GM18526 (cell line): Measurements from ENCODE around the gene LUZP2.

Experiments used
- POLR2A ChIP-seq: IDR thresholded peaks from 3 replicates; pipeline ENCODE4 v1.6.1; 2011; ENCODE audit not compliant: insufficient read length; ENCODE audit errors: extremely low read depth

LUZP2 gene

DNA sequence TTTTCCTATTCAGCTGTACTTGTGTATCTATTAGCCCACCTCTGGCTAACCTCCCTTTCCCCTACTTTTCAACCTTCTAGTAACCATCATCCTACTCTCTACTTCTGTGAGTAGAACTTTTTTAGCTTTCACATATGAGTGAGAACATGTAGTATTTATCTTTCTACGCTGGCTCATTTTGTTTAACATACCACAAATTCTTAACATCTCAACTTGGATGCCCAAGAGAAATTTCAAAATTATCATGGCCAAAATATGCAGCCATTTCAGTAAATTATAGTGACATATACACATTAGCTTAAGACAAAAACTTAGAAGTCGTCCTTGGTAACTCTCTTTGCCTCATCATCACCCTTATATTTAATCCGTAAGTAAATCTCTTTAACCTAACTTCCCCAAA lies 34.7 kb downstream of the LUZP2 start:
- no peak for TF ChIP-seq POLR2A

DNA sequence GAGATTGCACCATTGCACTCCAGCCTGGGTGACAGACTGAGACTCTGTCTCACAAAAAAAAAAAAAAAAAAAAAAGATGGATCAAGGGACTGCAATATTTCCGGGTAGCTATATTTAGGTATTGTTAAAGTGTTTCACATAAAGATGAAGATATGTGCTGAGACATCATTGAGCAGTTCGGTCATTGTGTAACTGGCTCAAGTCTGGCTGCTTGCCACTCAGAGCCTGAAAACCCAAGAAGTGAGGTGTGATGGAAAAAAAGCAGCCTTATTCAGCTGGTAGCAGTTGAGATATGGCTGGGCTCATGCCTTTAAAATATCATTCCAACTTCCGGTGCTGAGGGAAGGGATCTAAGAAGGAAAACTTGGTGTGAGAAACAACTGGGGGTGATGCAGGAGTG lies 46.9 kb downstream of the LUZP2 start:
- no peak for TF ChIP-seq POLR2A

DNA sequence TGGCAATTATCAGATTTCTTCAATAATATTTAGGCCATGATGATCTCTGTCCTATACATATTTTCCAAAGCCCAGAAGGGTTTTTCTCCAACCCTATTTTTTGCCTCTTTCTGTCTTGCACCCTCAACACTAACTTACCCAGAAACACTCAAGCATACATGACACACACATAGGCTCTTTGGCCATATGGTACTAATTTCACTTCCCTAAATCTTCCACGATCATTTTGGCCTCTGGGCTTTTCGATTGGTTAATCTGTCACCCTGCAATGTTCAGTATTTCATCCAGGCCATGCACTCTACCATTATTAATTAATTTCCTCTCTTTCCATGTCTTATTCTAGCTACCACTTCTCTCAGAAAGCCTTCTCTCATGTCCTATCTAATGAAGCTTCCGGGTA lies 59.8 kb downstream of the LUZP2 start:
- TF ChIP-seq POLR2A, result no peak

DNA sequence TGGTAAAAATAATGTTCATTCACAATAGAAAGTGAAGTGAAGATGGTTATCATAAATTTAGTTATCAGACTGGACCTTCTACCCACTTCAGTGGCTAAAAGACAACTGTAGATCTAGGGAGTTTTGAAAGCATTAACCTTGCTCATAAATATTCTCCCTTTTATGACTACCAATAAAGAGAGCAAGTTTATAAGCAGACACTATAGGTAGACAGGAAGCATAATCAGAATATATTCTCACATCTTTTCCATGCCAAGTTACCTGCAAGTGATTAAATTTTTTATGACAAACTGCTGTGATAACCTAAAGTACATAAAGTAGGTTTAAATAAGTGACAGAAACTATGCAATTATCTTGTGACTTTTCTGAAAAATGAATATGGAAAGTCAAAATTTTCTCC lies 62.5 kb downstream of the LUZP2 start:
- no peak for TF ChIP-seq POLR2A

- TF ChIP-seq POLR2A, result no peak
Observed at GRCh38 chr11:24560324-24560723, 63.5 kb downstream of the LUZP2 start.

DNA sequence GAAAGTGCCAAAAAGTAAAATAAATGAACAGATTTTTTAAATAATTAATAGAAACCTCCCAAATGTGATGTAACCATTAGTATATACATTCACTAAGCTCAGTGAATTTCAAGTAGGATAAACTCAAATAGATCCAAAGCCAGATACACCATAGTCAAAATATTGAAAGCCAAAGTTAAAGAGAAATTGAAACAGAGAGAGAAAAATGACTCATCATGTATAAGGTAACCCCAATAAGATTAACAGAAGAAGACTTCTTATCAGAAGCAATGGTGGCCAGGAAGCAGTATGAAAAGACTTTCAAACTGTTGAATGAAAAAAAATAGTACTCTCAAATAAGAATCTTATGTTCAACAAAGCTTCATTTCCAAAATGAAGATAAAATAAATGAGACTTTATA lies 70.5 kb downstream of the LUZP2 start:
- no peak for TF ChIP-seq POLR2A

GRCh38 chr11:24572376-24572775 lies 75.5 kb downstream of the LUZP2 start:
- TF ChIP-seq POLR2A, result no peak

GRCh38 chr11:24574461-24574860 lies 77.6 kb downstream of the LUZP2 start:
- TF ChIP-seq POLR2A, result no peak

GRCh38 chr11:24575392-24575791 lies 78.5 kb downstream of the LUZP2 start:
- TF ChIP-seq POLR2A, result no peak

GRCh38 chr11:24585192-24585591 lies 88.3 kb downstream of the LUZP2 start:
- TF ChIP-seq POLR2A, result no peak

DNA sequence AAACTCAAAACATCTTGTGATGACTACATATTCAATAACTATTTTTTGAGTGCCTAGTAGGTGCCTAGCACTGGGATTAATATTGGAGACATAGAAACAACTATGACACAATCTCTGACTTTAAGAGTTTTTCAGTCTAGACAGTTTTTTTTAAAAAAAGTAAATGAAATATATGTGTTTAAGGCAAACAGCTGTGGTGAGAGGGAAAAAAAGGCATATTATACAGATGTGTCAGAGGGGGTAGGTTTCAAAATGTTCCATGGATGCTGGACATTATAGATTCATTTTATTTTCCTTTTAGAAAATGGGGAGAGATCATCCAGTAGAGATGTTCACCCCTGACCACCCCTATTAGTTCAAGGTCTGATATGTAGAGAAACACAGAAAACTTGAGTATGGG lies 90.8 kb downstream of the LUZP2 start:
- TF ChIP-seq POLR2A, result no peak

GRCh38 chr11:24588081-24588480 lies 91.2 kb downstream of the LUZP2 start:
- no peak for TF ChIP-seq POLR2A

DNA sequence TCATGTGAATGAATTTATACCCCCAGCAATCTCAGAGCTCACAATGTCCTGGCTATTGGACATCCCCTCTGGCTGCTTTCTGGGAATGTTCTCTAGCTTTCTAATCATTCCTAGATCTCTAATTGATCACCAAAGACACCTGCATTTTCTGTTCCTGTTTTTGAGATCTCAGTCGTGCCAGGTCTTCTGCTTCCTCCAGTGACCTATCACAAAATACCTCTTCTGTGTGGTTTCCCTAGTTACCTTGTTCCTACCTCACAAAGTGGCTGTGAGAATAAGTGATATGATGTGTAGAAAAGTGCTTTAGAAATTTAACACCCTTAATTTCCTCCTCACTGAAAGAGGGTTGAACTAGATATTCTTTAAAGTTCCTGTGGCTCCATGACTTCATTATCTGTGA lies 92.2 kb downstream of the LUZP2 start:
- no peak for TF ChIP-seq POLR2A

DNA sequence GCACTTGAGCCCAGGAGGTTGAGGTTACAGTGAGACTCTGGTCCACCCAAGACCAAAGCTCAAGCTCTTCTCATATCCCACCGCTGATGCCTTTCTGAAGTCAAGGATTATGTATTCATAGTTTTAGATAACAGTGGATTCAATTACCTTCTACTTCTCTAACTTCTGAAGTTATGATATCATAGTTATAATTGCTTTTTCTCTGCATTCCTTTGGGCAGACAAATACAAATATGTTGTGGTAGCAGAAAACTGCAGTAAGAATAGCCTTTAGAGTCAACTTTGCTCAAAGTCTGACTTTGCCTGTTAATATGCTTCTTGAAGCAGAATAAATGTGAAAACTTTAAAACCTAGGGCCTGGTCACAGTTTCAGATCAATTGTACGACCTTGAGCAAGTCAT lies 94.4 kb downstream of the LUZP2 start:
- no peak for TF ChIP-seq POLR2A

DNA sequence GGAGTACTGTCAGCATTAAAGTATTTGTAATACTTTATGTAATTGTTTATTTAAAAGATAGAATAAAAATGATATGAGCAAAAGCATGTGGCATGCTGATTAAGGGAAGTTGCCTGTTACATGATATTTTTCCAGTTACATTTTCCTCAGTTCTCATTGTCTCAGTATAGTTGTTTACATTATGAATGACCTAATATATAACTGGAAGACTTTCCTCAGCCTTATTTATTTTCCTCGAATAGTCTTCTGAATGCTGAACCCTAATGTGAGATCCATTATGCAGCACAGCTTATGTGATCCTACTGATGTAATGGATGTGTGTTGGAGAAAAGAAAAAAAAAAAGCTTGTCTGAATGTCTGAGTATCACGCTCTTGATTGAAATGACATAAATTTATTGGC lies 95.5 kb downstream of the LUZP2 start:
- TF ChIP-seq POLR2A, result no peak

DNA sequence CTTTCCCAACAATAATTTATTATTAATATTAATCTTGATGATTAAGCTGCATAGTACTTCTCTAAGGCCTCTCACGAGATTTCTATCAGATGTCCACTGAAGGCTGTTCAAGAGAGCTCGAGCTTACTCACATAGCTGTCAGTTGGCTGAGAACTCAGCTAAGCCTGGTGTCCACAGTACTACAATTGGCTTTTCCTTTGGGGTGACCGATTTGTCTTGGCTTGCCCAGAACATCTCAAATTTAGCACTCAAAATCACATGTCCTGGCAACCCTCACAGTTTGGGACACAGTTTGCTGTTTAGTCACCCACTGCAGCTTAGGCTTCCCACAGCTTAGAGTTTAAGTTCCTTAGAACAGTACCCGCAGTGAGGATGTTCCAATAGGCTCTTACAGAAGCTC lies 96.5 kb downstream of the LUZP2 start:
- TF ChIP-seq POLR2A, result no peak

DNA sequence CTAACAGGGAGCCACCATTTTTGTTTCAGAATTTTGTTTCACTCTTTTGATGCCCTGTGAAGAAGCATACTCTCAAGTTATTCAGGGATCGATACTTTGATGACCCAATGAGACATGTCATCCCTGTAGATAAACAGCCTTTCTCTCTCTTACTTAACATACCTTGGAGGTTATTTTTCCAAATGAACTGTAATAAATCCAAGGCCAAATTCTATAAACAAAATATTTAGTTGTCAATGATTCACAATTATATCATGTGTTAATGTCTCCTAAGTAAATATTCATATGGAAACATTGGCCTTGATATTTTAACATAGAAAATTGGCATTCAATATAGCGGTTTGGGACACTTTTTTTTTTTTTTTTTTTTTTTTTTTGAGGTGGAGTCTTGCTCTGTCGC lies 97.5 kb downstream of the LUZP2 start:
- TF ChIP-seq POLR2A, result no peak

GRCh38 chr11:24598641-24599040 lies 101.8 kb downstream of the LUZP2 start:
- no peak for TF ChIP-seq POLR2A
